HG03108 (cell line): Measurements from ENCODE around the gene DMAP1.
"Not testable (repeated sequence)": the region's sequence is repeated elsewhere in the genome, so short reads cannot be mapped to it uniquely, and the experiment has no call there.

Source experiments
- ATAC-seq: cut with Tn5 transposase; IDR thresholded peaks from one replicate; pipeline ENCODE4 v1.9.1; 2021; ENCODE audit warnings: moderate library complexity; ENCODE audit not compliant: unreplicated experiment

Gene DMAP1

GRCh38 chr1:44213222-44214112, at the start of gene DMAP1:
DMAP1 (plus strand) TSS chr1:44213471; CDS start chr1:44213754, 283 bp downstream.
- ATAC-seq = peak; percentile 51

- no peak for ATAC-seq
These were observed 44.7 kb upstream of the DMAP1 start for GRCh38 chr1:44168520-44169098.

- no peak for ATAC-seq
These were observed 42.9 kb upstream of the DMAP1 start for GRCh38 chr1:44170281-44170823.

- no peak for ATAC-seq
These were observed 38.6 kb upstream of the DMAP1 start for GRCh38 chr1:44174630-44175029.

GRCh38 chr1:44200336-44200735, 12.9 kb upstream of the DMAP1 start:
- ATAC-seq = no peak

GRCh38 chr1:44206545-44206944, 6.7 kb upstream of the DMAP1 start:
- not testable (repeated sequence) for ATAC-seq

GRCh38 chr1:44208226-44208625, 5.0 kb upstream of the DMAP1 start:
- ATAC-seq = no peak

GRCh38 chr1:44210595-44210994, 2.7 kb upstream of the DMAP1 start:
- no peak for ATAC-seq

GRCh38 chr1:44212355-44213221, 683 bp upstream of the DMAP1 start:
- no peak for ATAC-seq

GRCh38 chr1:44217809-44218410, 4.6 kb downstream of the DMAP1 start:
- no peak for ATAC-seq

- ATAC-seq = no peak
These were observed 5.4 kb downstream of the DMAP1 start for GRCh38 chr1:44218503-44219300.

GRCh38 chr1:44219301-44219626, 6.0 kb downstream of the DMAP1 start:
- ATAC-seq = no peak

GRCh38 chr1:44220001-44220751, 6.9 kb downstream of the DMAP1 start:
- no peak for ATAC-seq

- no peak for ATAC-seq
These were observed 7.5 kb downstream of the DMAP1 start for GRCh38 chr1:44220755-44221154.

- no peak for ATAC-seq
These were observed 8.5 kb downstream of the DMAP1 start for GRCh38 chr1:44221769-44222168.

- ATAC-seq = no peak
These were observed 9.3 kb downstream of the DMAP1 start for GRCh38 chr1:44222397-44223186.

- no peak for ATAC-seq
These were observed 9.9 kb downstream of the DMAP1 start for GRCh38 chr1:44223187-44223610.

- ATAC-seq = no peak
These were observed 12.5 kb downstream of the DMAP1 start for GRCh38 chr1:44225761-44226160.

GRCh38 chr1:44227211-44227610, 13.9 kb downstream of the DMAP1 start:
- ATAC-seq = no peak
